Heart left ventricle (tissue), 16 donors: Measurements from ENCODE around the gene MOGAT1. TPM values are rescaled to one million over a fixed set of nuclear protein-coding genes. Genes with fewer than 3 reads are reported as not detected.
"Not testable (repeated sequence)": the region's sequence is repeated elsewhere in the genome, so short reads cannot be mapped to it uniquely, and the experiment has no call there.

Experiments
- ATAC-seq, 4 donors: fragments of 200-7000 bp; cut with Tn5 transposase; one replicate each; pipeline ENCODE4 v1.9.1; 2020 to 2022; ENCODE audit warnings: moderate library complexity in 4 of 4, mild to moderate bottlenecking in 3 of 4, moderate number of reproducible peaks in 1 of 4
- DNase-seq, 5 donors: peaks; one replicate each; pipeline ENCODE4 v3.0.0-alpha.2; 2020
- H3K27ac ChIP-seq, 12 donors: fragments of 200-600 bp; sonication (generic) in 4 of 12; one replicate each; pipeline versions ENCODE4 v1.5.0 to v1.8.0; 2016 to 2022; ENCODE audit warnings: mild to moderate bottlenecking in 2 of 12
- H3K27me3 ChIP-seq, 9 donors: fragments of 200-600 bp; sonication (generic) in 2 of 9; one replicate each; pipeline versions ENCODE4 v1.5.1 to v1.8.0; 2016 to 2022; ENCODE audit warnings: mild to moderate bottlenecking in 3 of 9
- H3K36me3 ChIP-seq, 9 donors: fragments of 200-600 bp; sonication (generic) in 2 of 9; one replicate each; pipeline versions ENCODE4 v1.5.0 to v1.8.0; 2018 to 2022; ENCODE audit warnings: mild to moderate bottlenecking in 2 of 9
- H3K4me1 ChIP-seq, 12 donors: fragments of 200-600 bp; sonication (generic) in 4 of 12; one replicate each; pipeline versions ENCODE4 v1.5.0 to v1.8.0; 2016 to 2022; ENCODE audit warnings: mild to moderate bottlenecking in 3 of 12
- H3K4me3 ChIP-seq, 12 donors: fragments of 200-600 bp; sonication (generic) in 4 of 12; one replicate each; pipeline versions ENCODE4 v1.5.0 to v1.8.0; 2017 to 2022; ENCODE audit warnings: mild to moderate bottlenecking in 9 of 12, moderate library complexity in 4 of 12
- H3K9me3 ChIP-seq, 12 donors: fragments of 200-600 bp; sonication (generic) in 4 of 12; one replicate each; pipeline versions ENCODE4 v1.5.0 to v1.8.0; 2016 to 2022; ENCODE audit warnings: mild to moderate bottlenecking in 1 of 12
- POLR2A ChIP-seq, 2 donors: fragments of 450-650 bp; IDR thresholded peaks; one replicate each; pipeline ENCODE4 v1.6.1; 2017; ENCODE audit warnings: antibody characterized with exemption in 2 of 2, mild to moderate bottlenecking in 2 of 2, moderate library complexity in 2 of 2
- WGBS, 4 donors: extraction: QIAGEN DNeasy Blood & Tissue Kit in 2 of 4; methylation state at CpG; one replicate each; pipeline versions ENCODE4 v1.1.5 to v1.1.7; 2013 to 2018; 5-methylcytosine and 5-hydroxymethylcytosine counted together
- intact Hi-C, 10 donors: fragments of 100-400 bp; cut with DNase I; formaldehyde crosslinking; loops; one replicate each; pipeline versions ENCODE4 v1.11.1 to v1.14.2; 2022
- polyA plus RNA-seq, 2 donors: library from polyadenylated mRNA; stranded (reverse); fragments of 200-250 nt; gene quantifications; one replicate each; pipeline ENCODE4 v1.2.3, GENCODE V29; 2013
- total RNA-seq, 9 donors: library from RNA; depleted of rRNA in 2 of 9; stranded (reverse); fragments of >200 nt in 2 of 9; fragmentation: NEBNext Ultra II Directional in 3 of 9; extraction: Animal tissue kit (Norgen Biotek cat#: 25700) in 3 of 9; gene quantifications; one replicate each; pipeline versions ENCODE4 v1.1.0 to v1.2.4, GENCODE V29; 2016 to 2023
- TF ChIP-seq, protein P1 (sequence below), 12 donors: fragments of 200-600 bp; sonication (generic) in 4 of 12; IDR thresholded peaks; one replicate each; pipeline versions ENCODE4 v1.5.0 to v1.8.0; 2018 to 2022; ENCODE audit warnings: antibody characterized with exemption in 12 of 12, mild to moderate bottlenecking in 5 of 12
- donor health status: ischemic (EF 13 %, LVEDD 7.1; RV severe dilation, severe dysfunction).
- donor health status: healthy with polysubstance abuse.
- donor health status: DM: no; HTN: yes; CAD: no.
- donor health status: DM: no; HTN: no; CAD: no.
- donor health status: ischemic (EF 25% LVEDD 6.9; RV normal size, moderate dysfunction).
- donor health status: ischemic (EF 25% LVEDD 5.7; RV mildly dilated, moderate dysfunction).
- donor health status: healthy.
- donor health status: DM: yes; HTN: yes; CAD: no.
- donor health status: ischemic (EF 35%, LVEDD 5.7; RV mildly dilated, moderate dysfunction).
- donor health status: nonischemic (EF 11% LVEDD 7.7; RV severe dilation, severe dysfunction).
- donor health status: DM: yes; HTN: yes; CAD: no.
- donor health status: PGD.
- donor health status: ischemic (EF 29% LVEDD 5.4; RV normal size, mild dysfunction).
- donor health status: nonischemic (EF 23%, LVEDD 6.1; RV moderate dilation, normal function).

Gene MOGAT1
- total and polyA plus RNA-seq, 11 donors = 0.19 to 1.1 (median 0.40) TPM; not detected in 2

DNA sequence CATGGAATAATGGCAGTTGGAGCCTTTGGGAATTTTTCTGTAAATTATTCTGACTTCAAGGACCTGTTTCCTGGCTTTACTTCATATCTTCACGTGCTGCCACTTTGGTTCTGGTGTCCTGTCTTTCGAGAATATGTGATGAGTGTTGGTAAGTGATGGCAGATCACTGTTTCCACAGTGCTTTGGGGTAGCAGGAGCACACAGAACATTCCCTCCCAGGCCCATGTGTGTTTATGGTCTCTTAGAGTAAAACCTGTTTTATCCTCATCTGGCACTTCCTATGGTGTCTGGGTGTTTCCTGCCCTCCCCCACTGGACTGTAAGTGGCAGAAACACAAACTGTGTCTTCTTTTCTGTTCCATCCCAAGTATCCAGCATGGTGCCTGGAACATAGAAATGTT, 17.9 kb downstream of the MOGAT1 start:
- Histone ChIP-seq H3K27ac (no peak overlapping the region), H3K4me1 (peaks cover 0 to 17% (median 1%) of the 10 kb centered on the region in 12 donors), H3K4me3 (no peak overlapping the region), H3K27me3 (no peaks in the 10 kb centered on the region), H3K9me3 (no peaks in the 10 kb centered on the region), H3K36me3 (no peaks in the 10 kb centered on the region)
- 31 to 39% (median 34%) methylated on average over 2 of the region's 2 CpGs for WGBS, 4 donors
- DNase-seq (no peak), ATAC-seq (peak in 3 of 4 donors; percentile 38 to 72 (median 64))
- intact Hi-C loops = no loop called here
- TF ChIP-seq, protein P1, sequence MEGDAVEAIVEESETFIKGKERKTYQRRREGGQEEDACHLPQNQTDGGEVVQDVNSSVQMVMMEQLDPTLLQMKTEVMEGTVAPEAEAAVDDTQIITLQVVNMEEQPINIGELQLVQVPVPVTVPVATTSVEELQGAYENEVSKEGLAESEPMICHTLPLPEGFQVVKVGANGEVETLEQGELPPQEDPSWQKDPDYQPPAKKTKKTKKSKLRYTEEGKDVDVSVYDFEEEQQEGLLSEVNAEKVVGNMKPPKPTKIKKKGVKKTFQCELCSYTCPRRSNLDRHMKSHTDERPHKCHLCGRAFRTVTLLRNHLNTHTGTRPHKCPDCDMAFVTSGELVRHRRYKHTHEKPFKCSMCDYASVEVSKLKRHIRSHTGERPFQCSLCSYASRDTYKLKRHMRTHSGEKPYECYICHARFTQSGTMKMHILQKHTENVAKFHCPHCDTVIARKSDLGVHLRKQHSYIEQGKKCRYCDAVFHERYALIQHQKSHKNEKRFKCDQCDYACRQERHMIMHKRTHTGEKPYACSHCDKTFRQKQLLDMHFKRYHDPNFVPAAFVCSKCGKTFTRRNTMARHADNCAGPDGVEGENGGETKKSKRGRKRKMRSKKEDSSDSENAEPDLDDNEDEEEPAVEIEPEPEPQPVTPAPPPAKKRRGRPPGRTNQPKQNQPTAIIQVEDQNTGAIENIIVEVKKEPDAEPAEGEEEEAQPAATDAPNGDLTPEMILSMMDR (IDR thresholded peaks at IDR 0.05) = no peak
- no peak for TF ChIP-seq POLR2A (IDR thresholded peaks at IDR 0.05)

GRCh38 chr2:222690564-222691200, 19.2 kb downstream of the MOGAT1 start:
- Histone ChIP-seq H3K27ac (no peak overlapping the region), H3K9me3 (no peaks in the 10 kb centered on the region), H3K27me3 (no peaks in the 10 kb centered on the region), H3K4me1 (peaks cover 0 to 17% (median 1%) of the 10 kb centered on the region in 12 donors), H3K4me3 (no peak overlapping the region), H3K36me3 (no peaks in the 10 kb centered on the region)
- DNase-seq (peak; percentile 53 to 78 (median 62)), ATAC-seq (peak in 3 of 4 donors; percentile 77 to 86 (median 84))
- 32 to 41% (median 35%) methylated on average over 10 of the region's 10 CpGs for WGBS, 4 donors
- intact Hi-C loops = loop anchor here in 4 of 10 donors (5.0 kb wide), 3 partner anchors 172 to 217 kb away; partner anchors contain the start of gene ACSL3 (in 1 of the 4)
- TF ChIP-seq POLR2A (IDR thresholded peaks at IDR 0.05) = no peak
- TF ChIP-seq, protein P1 (IDR thresholded peaks at IDR 0.05) = peak; percentile 86 to 100 (median 96)

- peaks cover 0 to 17% (median 1%) of the 10 kb centered on the region in 12 donors for H3K4me1 ChIP-seq
- 75 to 92% (median 80%) methylated on average over 5 of the region's 5 CpGs for WGBS, 4 donors
- H3K4me3 ChIP-seq, ATAC-seq, DNase-seq, H3K27ac ChIP-seq, H3K36me3 ChIP-seq, H3K27me3 ChIP-seq, H3K9me3 ChIP-seq: not testable (repeated sequence)
- intact Hi-C loops = loop anchor here in 4 of 10 donors (5.0 kb wide), 3 partner anchors 169 to 214 kb away; partner anchors contain the start of gene ACSL3 (in 1 of the 4)
These were observed 22.0 kb downstream of the MOGAT1 start for GRCh38 chr2:222693413-222693812.

- Histone ChIP-seq H3K4me1 (peaks cover 0 to 13% (median 1%) of the 10 kb centered on the region in 12 donors), H3K27ac (no peak overlapping the region), H3K27me3 (no peaks in the 10 kb centered on the region), H3K36me3 (no peaks in the 10 kb centered on the region), H3K4me3 (no peak overlapping the region), H3K9me3 (no peaks in the 10 kb centered on the region)
- intact Hi-C loops = loop anchor here in 4 of 10 donors (5.0 kb wide), 3 partner anchors 168 to 213 kb away; partner anchors contain the start of gene ACSL3 (in 1 of the 4)
- ATAC-seq (peak in 1 of 4 donors; percentile 55), DNase-seq (no peak)
- no peak for TF ChIP-seq POLR2A (IDR thresholded peaks at IDR 0.05)
- TF ChIP-seq, protein P1 (IDR thresholded peaks at IDR 0.05) = peak in 4 of 12 donors; percentile 5 to 21 (median 16)
- 91 to 100% (median 95%) methylated on average over 1 of the region's 1 CpG for WGBS, 4 donors
These were observed 22.4 kb downstream of the MOGAT1 start for GRCh38 chr2:222693837-222694236.
